ENCODE results near the gene SSBP3. TPM values are rescaled to one million over a fixed set of nuclear protein-coding genes. Genes with fewer than 3 reads are reported as not detected.
A peak's percentile ranks its signal among the peaks of the same experiment; 100 is the strongest.

Gene SSBP3
- total RNA-seq, 1 experiment from 2014 or later: 37.5 TPM

GRCh38 chr1:54407154-54407403 is 885 bp upstream of the SSBP3 start (continued):
- TF ChIP-seq RAD21 (IDR thresholded peaks at IDR 0.05; ENCODE audit: low read depth) (no peak), SP1 (IDR thresholded peaks at IDR 0.05; ENCODE audit: low read depth) (no peak), ZFX (IDR thresholded peaks at IDR 0.05) (no peak)
- TF ChIP-seq, protein P1, sequence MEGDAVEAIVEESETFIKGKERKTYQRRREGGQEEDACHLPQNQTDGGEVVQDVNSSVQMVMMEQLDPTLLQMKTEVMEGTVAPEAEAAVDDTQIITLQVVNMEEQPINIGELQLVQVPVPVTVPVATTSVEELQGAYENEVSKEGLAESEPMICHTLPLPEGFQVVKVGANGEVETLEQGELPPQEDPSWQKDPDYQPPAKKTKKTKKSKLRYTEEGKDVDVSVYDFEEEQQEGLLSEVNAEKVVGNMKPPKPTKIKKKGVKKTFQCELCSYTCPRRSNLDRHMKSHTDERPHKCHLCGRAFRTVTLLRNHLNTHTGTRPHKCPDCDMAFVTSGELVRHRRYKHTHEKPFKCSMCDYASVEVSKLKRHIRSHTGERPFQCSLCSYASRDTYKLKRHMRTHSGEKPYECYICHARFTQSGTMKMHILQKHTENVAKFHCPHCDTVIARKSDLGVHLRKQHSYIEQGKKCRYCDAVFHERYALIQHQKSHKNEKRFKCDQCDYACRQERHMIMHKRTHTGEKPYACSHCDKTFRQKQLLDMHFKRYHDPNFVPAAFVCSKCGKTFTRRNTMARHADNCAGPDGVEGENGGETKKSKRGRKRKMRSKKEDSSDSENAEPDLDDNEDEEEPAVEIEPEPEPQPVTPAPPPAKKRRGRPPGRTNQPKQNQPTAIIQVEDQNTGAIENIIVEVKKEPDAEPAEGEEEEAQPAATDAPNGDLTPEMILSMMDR (IDR thresholded peaks at IDR 0.05 in 2 of 3, conservative IDR thresholded peaks at IDR 0.05 in 1 of 3; ENCODE audit: borderline replicate concordance in 1 of 3, insufficient read depth in 1 of 3, low read depth in 2 of 3, low read length in 2 of 3): no peak

GRCh38 chr1:54405898-54406293 is 298 bp downstream of the SSBP3 start:
- BruUV-seq (replicated peaks): no TSS peak
- RAD21 ChIA-PET (ENCODE audit: low non-redundant PET in 1 of 2, low total read pairs in 2 of 2, uncharacterized antibody in 2 of 2, unreplicated experiment in 2 of 2): interaction anchor here (0.9 to 2.3 kb wide), 3 partner anchors 82 to 83 kb away, joined by 3 to 9 read pairs (median 4); no protein-coding TSS in a partner anchor
- Histone ChIP-seq H2AFZ (ENCODE audit: low read depth, low read length, poor library complexity, severe bottlenecking) (no peak overlapping the region), H3K27ac (ENCODE audit: low read depth, low read length) (peak overlapping the region; percentile 87; the same call in 1 of the 2 replicates), H3K4me2 (ENCODE audit: low read length) (peak overlapping the region; percentile 40; the same call in 1 of the 2 replicates), H3K9ac (ENCODE audit: low read length) (no peak overlapping the region), H3K79me2 (ENCODE audit: insufficient read depth, low read length) (no peaks in the 10 kb centered on the region), H4K20me1 (ENCODE audit: insufficient read depth) (no peaks in the 10 kb centered on the region), H3K36me3 (ENCODE audit: control insufficient read depth in 1 of 2, insufficient read depth in 2 of 2, low read length in 2 of 2) (peaks cover 9 to 10% of the 10 kb centered on the region in 2 experiments; a peak in 3 of 4 replicates), H3K4me3 (replicated peaks in 1 of 2; ENCODE audit: low read depth in 1 of 2, low read length in 2 of 2) (peak overlapping the region; percentile 49 to 70), H3K4me1 (ENCODE audit: control insufficient read depth in 1 of 2, insufficient read depth in 2 of 2, low read length in 2 of 2) (peaks cover 30 to 41% of the 10 kb centered on the region in 2 experiments), H3K9me2 (ENCODE audit: insufficient read depth) (no peaks in the 10 kb centered on the region), H3K9me3 (ENCODE audit: control insufficient read depth in 1 of 2, insufficient read depth in 1 of 2, low read depth in 1 of 2, low read length in 2 of 2) (no peaks in the 10 kb centered on the region), H3K27me3 (ENCODE audit: insufficient read depth, low read length) (no peaks in the 10 kb centered on the region)
- POLR2A ChIA-PET: interaction anchor here (0.6 kb wide), 1 partner anchor 83 kb away, joined by 3 read pairs; no protein-coding TSS in a partner anchor
- TF ChIP-seq YY1 (IDR thresholded peaks at IDR 0.05; ENCODE audit: extremely low read depth, insufficient replicate concordance, low read depth, low read length) (no peak), EGR1 (IDR thresholded peaks at IDR 0.05; ENCODE audit: low read depth) (no peak), EZH2 (IDR thresholded peaks at IDR 0.05) (no peak), POLR2AphosphoS5 (IDR thresholded peaks at IDR 0.05; ENCODE audit: low read depth, low read length) (no peak), EZH2phosphoT487 (IDR thresholded peaks at IDR 0.05; ENCODE audit: borderline replicate concordance) (no peak), CEBPB (IDR thresholded peaks at IDR 0.05; ENCODE audit: low read depth) (no peak), POLR2A (IDR thresholded peaks at IDR 0.05; ENCODE audit: borderline replicate concordance, extremely low read depth, insufficient read depth, insufficient read length) (no peak), TCF7L2 (IDR thresholded peaks at IDR 0.05; ENCODE audit: borderline replicate concordance, extremely low read depth, insufficient read depth, insufficient read length) (no peak), RAD21 (IDR thresholded peaks at IDR 0.05; ENCODE audit: low read depth) (no peak), SP1 (IDR thresholded peaks at IDR 0.05; ENCODE audit: low read depth) (no peak), SIN3A (IDR thresholded peaks at IDR 0.05; ENCODE audit: low read depth) (no peak), ELF1 (IDR thresholded peaks at IDR 0.05; ENCODE audit: borderline replicate concordance, low read depth) (no peak), FOSL1 (IDR thresholded peaks at IDR 0.05; ENCODE audit: low read depth) (no peak), ZFX (IDR thresholded peaks at IDR 0.05) (no peak), JUND (IDR thresholded peaks at IDR 0.05) (no peak), SRF (IDR thresholded peaks at IDR 0.05; ENCODE audit: low read depth) (no peak)
- TF ChIP-seq, protein P1 (IDR thresholded peaks at IDR 0.05 in 2 of 3, conservative IDR thresholded peaks at IDR 0.05 in 1 of 3; ENCODE audit: borderline replicate concordance in 1 of 3, insufficient read depth in 1 of 3, low read depth in 2 of 3, low read length in 2 of 3): no peak
- intact Hi-C loops (cut with micrococcal nuclease): loop anchor here (2.0 to 10.0 kb wide), 4 partner anchors 201 to 544 kb away; partner anchors contain the start of genes CYB5RL and MRPL37
- CTCF ChIA-PET: interaction anchor here (0.7 kb wide), 1 partner anchor 83 kb away, joined by 11 read pairs; no protein-coding TSS in a partner anchor
- DNase-seq (ENCODE audit: low read depth, low spot score): no peak
- ATAC-seq: peak; percentile 39; the same call in 1 of the 2 replicates
